A549 treated with RU486 at 1 μM for 4 hours (cell line): Measurements from ENCODE around the gene PCGF6. TPM values are rescaled to one million over a fixed set of nuclear protein-coding genes. Genes with fewer than 3 reads are reported as not detected.

ENCODE experiments used
- total RNA-seq: library from RNA; stranded (reverse); fragments of 200-300 nt; extraction: Qiagen RNA extraction; gene quantifications from 5 replicates; pipeline ENCODE4 v1.2.3, GENCODE V29; 2022; ENCODE audit warnings: low read depth

Gene PCGF6, protein sequence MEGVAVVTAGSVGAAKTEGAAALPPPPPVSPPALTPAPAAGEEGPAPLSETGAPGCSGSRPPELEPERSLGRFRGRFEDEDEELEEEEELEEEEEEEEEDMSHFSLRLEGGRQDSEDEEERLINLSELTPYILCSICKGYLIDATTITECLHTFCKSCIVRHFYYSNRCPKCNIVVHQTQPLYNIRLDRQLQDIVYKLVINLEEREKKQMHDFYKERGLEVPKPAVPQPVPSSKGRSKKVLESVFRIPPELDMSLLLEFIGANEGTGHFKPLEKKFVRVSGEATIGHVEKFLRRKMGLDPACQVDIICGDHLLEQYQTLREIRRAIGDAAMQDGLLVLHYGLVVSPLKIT
- 7.7 to 15.1 TPM (median 13.2 TPM) in 5 replicates for total RNA-seq

DNA sequence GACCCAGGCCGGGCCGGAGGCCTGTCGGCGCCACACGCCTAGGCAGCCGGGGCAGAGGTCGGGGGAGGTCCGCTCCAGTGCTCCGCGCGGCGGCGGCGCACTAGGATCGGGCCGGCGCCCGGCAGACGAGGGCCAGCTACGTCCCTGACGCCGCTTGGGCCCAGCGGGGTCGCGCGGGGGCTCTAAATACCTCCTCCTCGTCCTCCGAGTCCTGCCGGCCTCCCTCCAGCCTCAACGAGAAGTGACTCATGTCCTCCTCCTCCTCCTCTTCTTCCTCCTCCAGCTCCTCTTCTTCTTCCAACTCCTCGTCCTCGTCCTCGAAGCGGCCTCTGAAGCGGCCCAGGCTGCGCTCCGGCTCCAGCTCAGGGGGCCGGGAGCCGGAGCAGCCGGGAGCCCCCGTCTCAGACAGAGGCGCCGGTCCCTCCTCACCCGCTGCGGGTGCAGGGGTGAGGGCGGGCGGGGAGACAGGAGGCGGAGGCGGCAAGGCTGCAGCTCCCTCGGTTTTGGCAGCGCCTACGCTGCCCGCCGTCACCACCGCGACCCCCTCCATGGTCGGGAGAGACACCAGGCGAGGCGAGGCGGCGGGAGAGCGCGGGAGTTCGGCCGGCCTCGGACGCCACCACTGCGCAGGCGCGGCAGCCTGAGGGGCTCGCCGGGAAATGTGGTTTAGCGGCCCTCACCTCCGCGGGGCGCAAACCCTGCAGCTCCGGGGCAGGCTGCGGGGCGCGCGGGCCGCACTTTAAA is at the start of gene PCGF6:
PCGF6 (minus strand) TSS at position 624 of the 744 bp plus-strand sequence; CDS start at position 550, 74 bp downstream.

DNA sequence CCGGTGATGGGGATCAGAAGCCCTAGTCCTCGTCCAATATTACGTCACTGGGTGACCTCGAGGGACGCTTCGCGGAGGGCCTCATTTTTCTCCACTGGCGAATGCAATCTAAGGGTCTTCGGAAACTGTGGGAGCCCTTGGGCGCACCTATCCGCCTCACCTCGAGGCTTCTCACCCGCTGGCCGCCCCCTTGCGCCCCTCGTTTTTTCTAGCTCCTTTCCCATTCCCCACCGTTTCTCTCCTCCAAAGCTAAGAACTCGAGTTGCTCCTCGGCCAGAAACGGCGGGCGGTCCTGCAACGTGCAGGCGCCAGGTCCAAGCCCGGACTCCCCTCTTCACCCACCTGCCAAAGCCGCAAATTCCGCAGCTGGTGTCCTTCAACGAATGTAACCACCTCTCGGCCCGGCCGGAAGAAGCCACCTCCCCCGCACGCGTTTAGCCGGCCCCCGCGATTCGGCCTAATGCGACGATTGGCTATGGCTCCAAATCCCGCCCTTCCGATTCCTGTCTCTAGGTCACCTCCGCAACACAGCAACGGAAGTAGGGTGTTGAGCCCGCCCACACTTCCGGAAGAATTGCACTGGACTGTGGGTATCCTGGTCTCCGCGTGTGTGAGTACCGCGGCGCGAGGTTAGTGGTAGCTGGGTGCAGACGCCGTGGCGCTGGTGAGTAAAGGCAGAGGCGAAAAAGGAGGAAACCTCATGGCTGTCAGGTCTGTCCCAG is 45.3 kb upstream of the PCGF6 start, which contains the start of the genes ATP5MK and PDCD11:
ATP5MK (minus strand) TSS at position 409 of the 722 bp plus-strand sequence. CDS start 4,018 bp downstream, outside the sequence.
PDCD11 (plus strand) TSS at position 560 of the 722 bp plus-strand sequence. CDS start 1,801 bp downstream, outside the sequence.

DNA sequence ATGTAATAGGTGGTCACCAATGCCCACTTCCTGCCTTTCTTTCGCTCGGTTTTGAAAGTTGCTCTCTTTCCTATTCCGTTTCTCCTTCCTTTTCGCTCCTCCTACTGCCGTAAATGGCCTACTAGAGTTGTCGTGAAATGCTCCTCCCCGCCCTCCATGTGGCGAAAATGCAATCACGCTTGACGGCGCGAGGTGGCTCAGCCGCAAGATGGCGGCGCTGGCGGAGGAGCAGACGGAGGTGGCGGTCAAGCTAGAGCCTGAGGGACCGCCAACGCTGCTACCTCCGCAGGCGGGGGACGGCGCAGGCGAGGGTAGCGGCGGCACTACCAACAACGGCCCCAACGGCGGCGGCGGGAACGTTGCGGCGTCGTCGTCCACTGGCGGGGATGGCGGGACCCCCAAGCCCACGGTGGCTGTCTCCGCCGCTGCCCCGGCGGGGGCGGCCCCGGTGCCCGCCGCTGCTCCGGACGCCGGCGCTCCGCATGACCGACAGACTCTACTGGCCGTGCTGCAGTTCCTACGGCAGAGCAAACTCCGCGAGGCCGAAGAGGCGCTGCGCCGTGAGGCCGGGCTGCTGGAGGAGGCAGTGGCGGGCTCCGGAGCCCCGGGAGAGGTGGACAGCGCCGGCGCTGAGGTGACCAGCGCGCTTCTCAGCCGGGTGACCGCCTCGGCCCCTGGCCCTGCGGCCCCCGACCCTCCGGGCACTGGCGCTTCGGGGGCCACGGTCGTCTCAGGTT is 17.0 kb upstream of the PCGF6 start, which contains the start of gene TAF5:
TAF5 (plus strand) TSS at position 195 of the 737 bp plus-strand sequence; CDS start at position 209, 14 bp downstream.

DNA sequence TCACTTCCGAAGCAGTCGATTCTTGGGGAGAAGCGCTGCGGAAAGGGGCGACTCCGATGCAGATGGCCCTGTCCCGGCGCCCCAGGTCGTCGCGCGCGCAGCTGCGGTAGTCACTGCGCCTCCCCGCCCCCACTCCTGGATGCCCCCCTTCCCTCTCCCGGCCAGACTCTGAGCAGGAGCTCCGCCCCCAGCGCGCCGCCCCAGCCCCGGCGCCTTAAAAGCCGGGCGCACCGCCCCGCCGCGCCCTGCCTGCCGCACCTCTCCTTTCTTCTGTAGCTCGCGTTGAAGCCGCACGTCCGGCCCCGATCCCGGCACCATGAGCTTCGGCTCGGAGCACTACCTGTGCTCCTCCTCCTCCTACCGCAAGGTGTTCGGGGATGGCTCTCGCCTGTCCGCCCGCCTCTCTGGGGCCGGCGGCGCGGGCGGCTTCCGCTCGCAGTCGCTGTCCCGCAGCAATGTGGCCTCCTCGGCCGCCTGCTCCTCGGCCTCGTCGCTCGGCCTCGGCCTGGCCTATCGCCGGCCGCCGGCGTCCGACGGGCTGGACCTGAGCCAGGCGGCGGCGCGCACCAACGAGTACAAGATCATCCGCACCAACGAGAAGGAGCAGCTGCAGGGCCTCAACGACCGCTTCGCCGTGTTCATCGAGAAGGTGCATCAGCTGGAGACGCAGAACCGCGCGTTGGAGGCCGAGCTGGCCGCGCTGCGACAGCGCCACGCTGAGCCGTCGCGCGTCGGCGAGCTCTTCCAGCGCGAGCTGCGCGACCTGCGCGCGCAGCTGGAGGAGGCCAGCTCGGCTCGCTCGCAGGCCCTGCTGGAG is 73.8 kb downstream of the PCGF6 start, which contains the start of gene INA:
INA (plus strand) TSS at position 243 of the 817 bp plus-strand sequence; CDS start at position 317, 74 bp downstream.

Other genes starting within 250 kb of the PCGF6 start
- 71.5 to 95.9 TPM (median 83.3 TPM) in 5 replicates for gene NT5C2, start 157.9 kb downstream of the PCGF6 start, total RNA-seq
- gene RPEL1, start 105.3 kb downstream of the PCGF6 start, total RNA-seq, result 0.08 TPM in 1 of 5 replicates, not detected in the others
- 22.5 to 30.0 TPM (median 26.3 TPM) in 5 replicates for gene INA, start 74.0 kb downstream of the PCGF6 start, total RNA-seq
- gene TAF5, start 16.8 kb upstream of the PCGF6 start, total RNA-seq, result 2.4 to 4.4 TPM (median 3.6 TPM) in 5 replicates
- gene ATP5MK, start 45.3 kb upstream of the PCGF6 start, total RNA-seq, result 250 to 552 TPM (median 478 TPM) in 5 replicates
- gene PDCD11, start 45.5 kb upstream of the PCGF6 start, total RNA-seq, result 37.8 to 40.9 TPM (median 40.0 TPM) in 5 replicates
- gene CALHM2, start 101.2 kb upstream of the PCGF6 start, total RNA-seq, result 4.3 to 6.6 TPM (median 5.1 TPM) in 5 replicates
- not detected in 5 replicates for gene CALHM1, start 107.8 kb upstream of the PCGF6 start, total RNA-seq
- gene CALHM3, start 128.1 kb upstream of the PCGF6 start, total RNA-seq, result 0.35 to 0.53 TPM (median 0.41 TPM) in 5 replicates
- 0.18 to 0.83 TPM (median 0.35 TPM) in 5 replicates for gene NEURL1, start 142.6 kb upstream of the PCGF6 start, total RNA-seq